Neuronal stem cell (in vitro differentiated cells): Measurements from ENCODE around the gene MSMP.

Experiments used
- DNase-seq: peaks from one replicate; pipeline ENCODE4 v3.0.0-alpha.2; 2013; ENCODE audit warnings: low spot score
- H2AFZ ChIP-seq: one replicate; pipeline ENCODE4 v1.6.1; 2013; ENCODE audit warnings: mild to moderate bottlenecking, low read length, inconsistent platforms
- H2AK5ac ChIP-seq: 2 replicates; pipeline ENCODE4 v1.6.1; 2013; ENCODE audit warnings: low read depth, mild to moderate bottlenecking, inconsistent platforms, low read length, moderate library complexity, mixed read lengths
- H2BK120ac ChIP-seq: 2 replicates; pipeline ENCODE4 v1.6.1; 2013; ENCODE audit warnings: low read depth, mild to moderate bottlenecking, inconsistent platforms, low read length, moderate library complexity, mixed read lengths
- H2BK12ac ChIP-seq: one replicate; pipeline ENCODE4 v1.6.1; 2013; ENCODE audit warnings: low read length, inconsistent platforms
- H2BK15ac ChIP-seq: 2 replicates; pipeline ENCODE4 v1.6.1; 2013; ENCODE audit warnings: mild to moderate bottlenecking, low read length, inconsistent platforms, mixed read lengths
- H2BK5ac ChIP-seq: one replicate; pipeline ENCODE4 v1.6.1; 2013; ENCODE audit warnings: inconsistent platforms, mild to moderate bottlenecking, low read length, moderate library complexity
- H3K14ac ChIP-seq: one replicate; pipeline ENCODE4 v1.6.1; 2013; ENCODE audit warnings: low read length, inconsistent platforms
- H3K18ac ChIP-seq: 2 replicates; pipeline ENCODE4 v1.6.1; 2013; ENCODE audit warnings: low read length, inconsistent platforms
- H3K23ac ChIP-seq: 2 replicates; pipeline ENCODE4 v1.6.1; 2013; ENCODE audit warnings: low read depth, mild to moderate bottlenecking, mixed read lengths, low read length, inconsistent platforms; ENCODE audit not compliant: poor library complexity
- H3K27ac ChIP-seq: replicated peaks from 3 replicates; pipeline ENCODE4 v1.5.1; 2013; ENCODE audit warnings: low read length, inconsistent platforms
- H3K27me3 ChIP-seq, 3 experiments: 2 replicates each; pipeline ENCODE4 v1.6.1; 2013; ENCODE audit warnings: low read length in 3 of 3, mild to moderate bottlenecking in 2 of 3, inconsistent platforms in 1 of 3, low read depth in 1 of 3, mixed read lengths in 1 of 3, moderate library complexity in 1 of 3; ENCODE audit not compliant: control insufficient read depth in 3 of 3, insufficient read depth in 3 of 3
- H3K36me3 ChIP-seq, 2 donors: replicated peaks in 1 of 2; 2 replicates each; pipeline ENCODE4 v1.6.1; 2013; ENCODE audit warnings: low read length in 2 of 2; ENCODE audit not compliant: control insufficient read depth in 2 of 2, insufficient read depth in 2 of 2
- H3K4ac ChIP-seq: 2 replicates; pipeline ENCODE4 v1.6.1; 2013; ENCODE audit warnings: inconsistent platforms, mild to moderate bottlenecking, low read length, moderate library complexity
- H3K4me1 ChIP-seq, 2 donors: 1 replicate in 1 of 2; 2 replicates in 1 of 2; pipeline ENCODE4 v1.6.1; 2013; ENCODE audit warnings: low read length in 2 of 2, low read depth in 1 of 2; ENCODE audit not compliant: control insufficient read depth in 2 of 2, insufficient read depth in 1 of 2
- H3K4me2 ChIP-seq: one replicate; pipeline ENCODE4 v1.6.1; 2013; ENCODE audit warnings: mild to moderate bottlenecking, low read length, inconsistent platforms; ENCODE audit not compliant: insufficient read depth, poor library complexity, severe bottlenecking
- H3K4me3 ChIP-seq, 2 donors: 2 replicates each; pipeline ENCODE4 v1.5.1; 2013; ENCODE audit warnings: low read length in 2 of 2, mild to moderate bottlenecking in 2 of 2, inconsistent platforms in 1 of 2, moderate library complexity in 1 of 2
- H3K79me1 ChIP-seq: one replicate; pipeline ENCODE4 v1.6.1; 2013; ENCODE audit warnings: low read depth, mild to moderate bottlenecking, inconsistent platforms, low read length, moderate library complexity
- H3K9ac ChIP-seq: one replicate; pipeline ENCODE4 v1.6.1; 2013; ENCODE audit warnings: mild to moderate bottlenecking, low read depth, low read length, inconsistent platforms; ENCODE audit not compliant: poor library complexity
- H3K9me3 ChIP-seq, 2 donors: replicated peaks in 1 of 2; 2 replicates each; pipeline versions ENCODE3 to v1.6.1; 2013; ENCODE audit warnings: low read length in 2 of 2, mild to moderate bottlenecking in 2 of 2, inconsistent platforms in 1 of 2, low read depth in 1 of 2, mixed read lengths in 1 of 2, moderate library complexity in 1 of 2; ENCODE audit not compliant: control insufficient read depth in 2 of 2, insufficient read depth in 1 of 2
- H4K8ac ChIP-seq: one replicate; pipeline ENCODE4 v1.6.1; 2013; ENCODE audit warnings: low read depth, mild to moderate bottlenecking, inconsistent platforms, low read length, moderate library complexity
- H4K91ac ChIP-seq: one replicate; pipeline ENCODE4 v1.6.1; 2013; ENCODE audit warnings: low read length, low read depth, mild to moderate bottlenecking, inconsistent platforms; ENCODE audit not compliant: poor library complexity
- WGBS, 2 donors: extraction: QIAGEN DNeasy Blood & Tissue Kit; methylation state at CpG; one replicate each; pipeline ENCODE4 v1.1.7; 2013; ENCODE audit warnings: missing lambda C conversion rate in 2 of 2, mixed read lengths in 1 of 2; ENCODE audit not compliant: insufficient read length in 2 of 2, insufficient replicate concordance in 1 of 2; ENCODE audit errors: extremely low coverage in 2 of 2; 5-methylcytosine and 5-hydroxymethylcytosine counted together

Gene MSMP

GRCh38 chr9:35771534-35771933 lies 17.5 kb upstream of the MSMP start:
- H3K23ac ChIP-seq: no peak overlapping the region
- WGBS, 2 donors: no CpG with 5 or more reads among the region's 1 CpG
- H4K91ac ChIP-seq: no peak overlapping the region
- H2AFZ ChIP-seq: no peak overlapping the region
- H2BK5ac ChIP-seq: no peak overlapping the region
- H2BK15ac ChIP-seq: no peak overlapping the region
- no peak overlapping the region for H2BK12ac ChIP-seq
- H2BK120ac ChIP-seq: no peak overlapping the region
- peaks cover 10 to 15% of the 10 kb centered on the region in 2 donors for H3K4me1 ChIP-seq
- H3K27me3 ChIP-seq: peaks cover 0 to 8% (median 0%) of the 10 kb centered on the region in 3 experiments
- no peak overlapping the region for H4K8ac ChIP-seq
- H3K14ac ChIP-seq: no peak overlapping the region
- H3K9me3 ChIP-seq: no peaks in the 10 kb centered on the region
- peaks cover 3% of the 10 kb centered on the region for H3K79me1 ChIP-seq
- H3K9ac ChIP-seq: no peak overlapping the region
- no peak overlapping the region for H3K4me2 ChIP-seq
- no peak overlapping the region for H3K18ac ChIP-seq
- H2AK5ac ChIP-seq: no peak overlapping the region
- H3K4me3 ChIP-seq: no peak overlapping the region
- H3K4ac ChIP-seq: no peak overlapping the region
- DNase-seq: no peak
- H3K36me3 ChIP-seq: peaks cover 0 to 2% of the 10 kb centered on the region in 2 donors
- no peak overlapping the region for H3K27ac ChIP-seq

DNA sequence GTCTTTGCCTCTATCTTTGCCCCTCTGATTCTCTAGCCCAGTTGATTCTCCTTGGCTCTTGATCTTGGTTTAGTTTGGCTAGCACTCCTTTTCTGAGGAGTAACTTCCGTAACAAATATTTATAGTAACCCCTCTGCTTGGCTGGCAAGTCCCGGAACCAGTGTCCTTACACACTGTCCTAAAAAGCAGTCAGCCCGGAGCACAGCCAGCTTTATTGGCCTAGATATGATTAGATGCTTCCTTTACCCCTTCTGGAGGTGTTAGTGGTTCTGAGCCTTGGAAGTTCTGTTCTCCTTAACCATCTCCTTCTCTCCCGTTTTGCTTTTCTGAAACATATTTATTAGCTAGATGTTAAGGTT lies 17.0 kb upstream of the MSMP start:
- Histone ChIP-seq H2AFZ (no peak overlapping the region), H3K27ac (no peak overlapping the region), H3K4me3 (no peak overlapping the region), H3K14ac (no peak overlapping the region), H4K91ac (no peak overlapping the region), H3K18ac (no peak overlapping the region), H2AK5ac (no peak overlapping the region), H3K4me1 (peaks cover 8 to 13% of the 10 kb centered on the region in 2 donors), H3K9me3 (no peaks in the 10 kb centered on the region), H3K27me3 (peaks cover 0 to 8% (median 0%) of the 10 kb centered on the region in 3 experiments), H2BK12ac (no peak overlapping the region), H3K9ac (no peak overlapping the region), H2BK15ac (no peak overlapping the region), H2BK120ac (no peak overlapping the region), H3K36me3 (peaks cover 0 to 2% of the 10 kb centered on the region in 2 donors), H4K8ac (no peak overlapping the region), H3K23ac (no peak overlapping the region), H3K4me2 (no peak overlapping the region), H2BK5ac (no peak overlapping the region), H3K4ac (no peak overlapping the region), H3K79me1 (peaks cover 3% of the 10 kb centered on the region)
- WGBS, 2 donors: no CpG with 5 or more reads among the region's 4 CpGs
- no peak for DNase-seq

DNA sequence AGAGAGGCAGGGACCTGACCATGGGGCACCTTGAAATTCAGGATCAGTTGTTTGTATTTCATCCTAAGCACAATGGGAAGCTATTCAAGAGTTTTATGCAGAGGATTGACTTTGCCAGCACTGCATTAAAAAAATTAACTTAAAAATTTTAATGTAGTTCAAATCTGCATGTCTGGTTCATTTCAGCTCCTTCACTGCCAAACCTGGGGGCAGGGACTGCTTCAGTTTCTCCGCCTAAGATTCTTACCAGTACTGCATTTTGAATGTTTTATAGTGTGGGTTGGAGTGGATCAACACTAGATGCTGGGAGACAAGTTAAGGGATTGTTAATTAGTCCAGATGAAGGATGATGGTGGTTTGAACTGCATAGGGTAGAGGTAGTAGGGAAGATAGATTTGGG lies 15.7 kb upstream of the MSMP start:
- Histone ChIP-seq H2BK12ac (no peak overlapping the region), H3K14ac (no peak overlapping the region), H3K27ac (no peak overlapping the region), H2AK5ac (no peak overlapping the region), H3K9me3 (no peaks in the 10 kb centered on the region), H3K23ac (no peak overlapping the region), H3K18ac (no peak overlapping the region), H4K8ac (no peak overlapping the region), H3K79me1 (peaks cover 3% of the 10 kb centered on the region), H3K4ac (no peak overlapping the region), H4K91ac (no peak overlapping the region), H2AFZ (no peak overlapping the region), H2BK15ac (no peak overlapping the region), H2BK120ac (no peak overlapping the region), H3K36me3 (peaks cover 0 to 2% of the 10 kb centered on the region in 2 donors), H3K4me3 (no peak overlapping the region), H2BK5ac (no peak overlapping the region), H3K4me1 (no peaks in the 10 kb centered on the region), H3K4me2 (no peak overlapping the region), H3K27me3 (peaks cover 0 to 8% (median 0%) of the 10 kb centered on the region in 3 experiments), H3K9ac (no peak overlapping the region)
- no CpG with 5 or more reads among the region's 1 CpG for WGBS, 2 donors
- DNase-seq: no peak

- Histone ChIP-seq H2BK5ac (no peak overlapping the region), H3K18ac (no peak overlapping the region), H3K27ac (no peak overlapping the region), H2BK120ac (no peak overlapping the region), H3K23ac (no peak overlapping the region), H3K4me1 (no peaks in the 10 kb centered on the region), H4K91ac (no peak overlapping the region), H2BK12ac (no peak overlapping the region), H3K4ac (no peak overlapping the region), H3K36me3 (peaks cover 0 to 2% of the 10 kb centered on the region in 2 donors), H3K9me3 (no peaks in the 10 kb centered on the region), H3K27me3 (peaks cover 0 to 8% (median 0%) of the 10 kb centered on the region in 3 experiments), H2BK15ac (no peak overlapping the region), H3K4me2 (no peak overlapping the region), H3K14ac (no peak overlapping the region), H3K79me1 (peaks cover 3% of the 10 kb centered on the region), H3K9ac (no peak overlapping the region), H2AFZ (no peak overlapping the region), H3K4me3 (no peak overlapping the region), H4K8ac (no peak overlapping the region), H2AK5ac (no peak overlapping the region)
- no peak for DNase-seq
- WGBS, 2 donors: no CpG with 5 or more reads among the region's 1 CpG
Observed at GRCh38 chr9:35767458-35767857, 13.4 kb upstream of the MSMP start.
